ENCODE results near the gene MORN1.
A peak's percentile ranks its signal among the peaks of the same experiment; 100 is the strongest.
"Not testable (repeated sequence)": the region's sequence is repeated elsewhere in the genome, so short reads cannot be mapped to it uniquely, and the experiment has no call there.

The MORN1 gene

DNA sequence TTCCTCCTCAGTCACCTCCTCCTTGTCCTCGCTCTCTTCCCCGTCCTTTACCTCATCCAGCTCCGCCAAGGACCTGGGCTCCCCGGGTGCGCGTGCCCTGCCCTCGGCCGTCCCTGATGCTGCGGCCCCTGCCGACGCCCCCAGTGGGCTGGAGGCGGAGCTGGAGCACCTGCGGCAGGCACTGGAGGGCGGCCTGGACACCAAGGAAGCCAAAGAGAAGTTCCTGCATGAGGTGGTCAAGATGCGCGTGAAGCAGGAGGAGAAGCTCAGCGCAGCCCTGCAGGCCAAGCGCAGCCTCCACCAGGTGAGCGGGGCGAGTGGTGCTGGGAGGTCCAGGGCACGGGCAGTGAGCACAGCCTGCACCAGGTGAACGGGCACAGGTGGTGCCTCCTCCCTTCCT lies 87.1 kb downstream of the MORN1 start:
- no peak for DNase-seq (ENCODE audit: low spot score)

DNA sequence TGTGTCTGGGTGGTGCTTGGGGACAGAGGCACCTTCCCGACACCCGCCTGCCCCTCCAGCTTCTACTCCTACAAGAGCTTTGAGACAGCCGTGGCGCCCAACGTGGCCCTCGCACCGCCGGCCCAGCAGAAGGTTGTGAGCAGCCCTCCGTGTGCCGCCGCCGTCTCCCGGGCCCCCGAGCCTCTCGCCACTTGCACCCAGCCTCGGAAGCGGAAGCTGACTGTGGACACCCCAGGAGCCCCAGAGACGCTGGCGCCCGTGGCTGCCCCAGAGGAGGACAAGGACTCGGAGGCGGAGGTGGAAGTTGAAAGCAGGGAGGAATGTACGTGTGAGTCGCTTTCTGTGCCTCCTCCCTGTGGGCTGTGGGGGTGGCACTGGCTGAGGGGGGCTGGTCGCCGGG lies 87.6 kb downstream of the MORN1 start:
- DNase-seq (ENCODE audit: low spot score): no peak

DNA sequence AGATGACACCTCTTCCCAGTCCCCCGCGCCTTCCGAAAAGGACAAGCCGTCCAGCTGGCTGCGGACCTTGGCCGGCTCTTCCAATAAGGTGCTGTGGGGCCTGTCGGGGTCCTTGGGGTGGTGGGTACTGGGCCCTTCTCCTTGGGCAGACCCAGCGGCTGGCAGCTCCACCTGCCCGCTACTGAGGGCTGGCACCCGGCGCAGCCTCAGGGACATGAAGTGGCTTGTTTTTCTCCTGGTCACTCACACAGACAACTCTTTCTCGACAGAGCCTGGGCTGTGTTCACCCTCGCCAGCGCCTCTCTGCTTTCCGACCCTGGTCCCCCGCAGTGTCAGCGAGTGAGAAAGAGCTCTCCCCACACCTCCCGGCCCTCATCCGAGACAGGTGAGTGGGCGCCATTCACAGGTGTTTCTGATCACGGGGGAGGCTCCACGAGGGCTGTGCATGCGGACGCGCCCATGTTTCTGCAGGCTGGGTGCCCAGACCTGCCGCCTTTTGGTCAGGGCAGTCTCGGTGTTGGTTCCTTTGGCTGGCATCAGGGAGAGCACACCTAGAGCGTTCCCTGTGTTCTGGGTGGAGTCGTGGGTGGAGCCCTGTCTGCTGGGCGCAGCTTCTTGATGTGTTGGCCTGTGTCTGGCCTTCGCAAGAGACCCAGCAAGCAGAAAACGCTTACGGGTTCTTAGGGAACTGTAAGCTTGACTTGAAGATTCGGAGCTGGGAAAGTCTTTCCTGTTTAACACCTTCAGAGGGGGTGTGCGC lies 88.2 kb downstream of the MORN1 start:
- DNase-seq (ENCODE audit: low spot score): no peak

DNA sequence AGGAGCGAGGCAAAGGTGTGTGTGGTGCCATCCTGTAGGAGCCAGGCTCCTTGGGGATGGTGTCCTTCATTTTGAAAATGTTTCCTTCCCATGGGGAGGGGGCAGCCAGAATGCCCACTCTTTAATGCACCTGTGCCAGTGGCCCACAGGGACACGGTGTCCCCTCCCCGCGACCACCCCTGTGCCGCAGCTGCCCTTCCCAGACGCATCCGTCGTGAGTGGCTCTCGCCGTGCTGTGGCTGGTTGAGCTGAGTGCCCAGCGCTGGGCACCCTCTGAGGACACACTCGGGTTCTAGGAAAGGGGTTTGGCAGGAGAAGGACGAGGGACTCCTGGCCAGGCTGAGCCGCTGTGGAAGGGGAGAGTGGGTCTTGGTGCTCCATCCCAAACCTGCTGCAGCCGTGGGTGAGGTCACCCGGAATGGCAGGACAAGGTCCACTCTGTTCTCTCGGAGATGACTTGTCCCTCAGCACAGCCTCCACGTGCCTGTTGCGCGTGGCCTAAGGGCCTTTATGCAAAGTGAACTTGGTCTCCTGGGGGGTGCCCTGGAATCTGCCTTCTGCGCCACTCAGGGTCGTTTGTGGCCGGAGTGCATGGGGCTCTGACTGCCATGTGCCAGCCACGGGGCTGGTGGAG lies 88.9 kb downstream of the MORN1 start:
- DNase-seq (ENCODE audit: low spot score): no peak

DNA sequence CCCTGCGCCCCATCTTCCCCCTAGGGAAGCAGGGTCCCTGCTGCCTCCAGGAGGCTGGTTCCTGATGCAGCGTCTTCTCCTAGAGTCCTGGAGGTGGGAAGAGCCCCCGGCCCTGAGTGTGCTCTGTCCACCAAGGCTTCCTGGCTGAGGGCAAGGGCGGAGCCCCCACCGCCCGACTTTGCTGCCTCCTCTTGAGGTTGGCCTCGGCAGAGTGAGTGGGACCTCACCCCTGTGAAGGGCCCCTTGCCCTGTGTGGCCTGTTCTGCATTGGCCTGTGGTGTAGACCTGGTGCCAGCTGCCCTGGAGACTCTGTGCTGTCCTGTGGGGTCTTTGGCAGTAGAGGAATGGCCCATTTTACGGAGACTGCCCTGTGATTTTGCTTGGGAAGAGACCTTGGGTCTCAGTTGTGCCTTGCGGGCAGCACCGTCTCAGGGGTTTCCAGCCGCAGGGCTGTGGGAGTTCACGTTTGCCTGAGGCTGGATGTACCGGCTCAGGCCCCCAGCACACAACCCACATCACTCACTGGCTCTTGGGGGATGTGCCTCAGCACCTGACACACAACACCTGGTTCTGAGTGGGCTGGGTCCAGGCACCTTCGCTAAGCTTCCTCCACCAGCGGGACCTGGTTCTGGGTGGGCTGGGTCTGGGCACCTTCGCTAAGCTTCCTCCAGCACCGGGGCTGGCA lies 89.6 kb downstream of the MORN1 start:
- DNase-seq (ENCODE audit: low spot score): no peak

DNA sequence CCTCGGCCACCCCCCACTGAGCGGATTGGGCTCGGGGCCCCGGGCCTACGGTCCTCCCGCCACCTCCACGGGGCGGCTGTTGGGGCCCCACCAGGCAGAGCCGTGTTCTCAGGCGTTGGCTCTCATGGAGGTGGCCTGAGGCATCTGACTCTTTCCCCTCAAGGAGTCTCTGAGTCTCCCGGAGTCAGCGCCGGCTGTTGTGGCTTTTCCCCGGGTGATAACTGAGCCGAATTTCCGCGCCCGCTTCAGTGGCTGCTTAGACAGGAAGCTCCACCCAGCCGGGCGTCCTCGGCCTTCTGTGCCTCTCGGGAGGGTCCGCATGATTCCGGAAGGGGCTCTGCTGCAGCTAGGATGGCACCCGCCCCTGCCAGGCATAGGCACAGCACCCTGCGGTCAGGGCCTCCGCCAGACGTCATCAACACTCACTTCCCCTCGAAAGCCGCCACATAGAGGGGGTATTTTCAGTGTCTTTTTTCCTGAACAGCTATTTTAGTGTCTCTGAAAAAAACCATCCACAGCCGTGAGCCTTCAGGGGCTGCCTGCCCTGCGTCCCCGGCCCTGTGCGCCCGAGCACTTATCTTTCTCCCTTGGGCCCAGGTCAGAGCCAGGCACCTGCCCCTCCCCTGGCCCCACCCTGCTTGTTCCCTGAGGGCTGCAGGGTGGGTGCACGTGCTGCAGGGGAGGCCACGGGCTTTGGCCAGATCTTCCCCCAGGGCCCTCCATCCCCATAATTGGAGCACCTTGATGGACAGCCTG lies 90.3 kb downstream of the MORN1 start:
- peak; percentile 64 for DNase-seq (ENCODE audit: low spot score)

DNA sequence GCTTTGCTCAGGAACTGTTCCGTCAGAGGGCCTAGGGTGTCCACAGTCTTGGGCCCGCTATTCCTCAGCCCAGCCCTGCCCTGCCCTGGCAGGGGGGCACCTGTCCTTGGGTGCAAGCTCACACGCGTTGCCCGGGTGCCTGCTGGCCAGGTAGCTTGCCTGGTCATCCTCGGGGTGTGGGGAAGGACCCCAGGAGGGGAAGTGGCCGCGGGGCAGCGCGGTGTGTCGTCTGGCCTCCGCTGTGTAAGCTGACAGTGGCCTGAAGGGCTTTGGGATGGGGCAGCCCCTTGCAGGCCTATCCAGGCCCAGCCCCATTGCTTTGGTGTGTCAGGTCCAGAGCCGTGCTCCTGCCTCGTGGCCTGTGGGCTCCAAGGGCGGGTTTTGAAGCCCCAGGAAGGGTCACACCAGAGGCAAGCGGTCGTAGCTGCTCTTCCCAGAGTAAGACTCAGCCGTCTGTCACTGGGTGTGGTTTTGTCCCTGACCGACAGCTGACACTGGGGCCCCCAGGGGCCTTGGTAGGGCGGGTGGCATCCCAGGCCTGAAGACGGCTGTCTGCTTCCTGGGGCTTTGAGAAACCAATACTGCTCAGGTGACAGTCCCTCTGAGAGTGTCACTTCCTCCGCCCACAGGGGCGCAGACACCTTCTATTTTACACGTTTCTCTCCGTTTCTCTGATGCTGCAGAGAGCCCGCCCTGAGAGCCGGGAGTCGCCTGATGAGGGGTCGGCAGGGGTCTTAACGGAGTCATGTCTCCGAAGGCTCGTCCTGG lies 91.2 kb downstream of the MORN1 start:
- no peak for DNase-seq (ENCODE audit: low spot score)

DNA sequence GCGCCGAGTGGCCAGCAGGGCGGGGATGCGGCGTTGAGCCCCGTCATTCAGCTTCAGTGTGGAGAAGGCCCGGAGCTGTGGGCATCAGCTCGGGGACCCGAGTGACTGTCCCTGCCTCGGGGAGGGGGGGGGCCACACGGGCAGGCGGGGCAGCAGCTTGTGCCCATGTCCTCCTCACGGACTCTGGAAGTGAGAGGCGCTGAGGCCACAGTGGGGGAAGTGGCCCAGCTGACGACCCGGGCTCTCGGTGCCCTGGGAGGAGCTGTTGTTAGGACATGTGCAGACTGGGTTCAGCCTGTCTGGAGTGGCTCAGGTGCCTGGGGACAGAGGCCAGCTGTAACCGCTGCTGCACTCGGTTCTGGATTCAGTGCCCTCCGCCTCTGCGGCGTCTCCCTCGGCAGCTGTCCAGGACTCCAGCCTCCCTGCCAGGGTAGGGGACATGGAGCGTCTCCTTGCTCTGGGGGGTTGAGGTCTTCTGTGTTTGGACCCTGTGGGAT lies 92.2 kb downstream of the MORN1 start:
- no peak for DNase-seq (ENCODE audit: low spot score)

DNA sequence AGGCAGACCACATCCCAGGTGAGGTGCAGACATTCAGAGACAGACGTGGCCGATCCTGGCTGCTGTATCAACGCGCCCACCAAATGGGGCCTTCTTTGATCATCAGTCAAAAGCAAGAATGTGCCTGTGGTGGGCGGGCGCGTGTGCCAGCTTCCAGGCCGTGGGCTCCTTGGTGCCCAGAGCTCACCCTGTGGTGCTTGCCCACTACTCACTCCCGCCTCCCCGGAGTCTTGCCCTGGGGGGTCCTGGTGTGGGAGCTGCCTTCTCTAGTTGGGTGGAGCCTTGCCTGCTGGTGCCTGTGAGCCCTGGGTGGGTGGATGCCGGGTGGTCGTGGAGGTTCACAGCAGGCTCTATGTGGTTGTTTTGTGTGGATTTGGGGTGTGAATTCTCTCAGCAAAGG lies 92.7 kb downstream of the MORN1 start:
- DNase-seq (ENCODE audit: low spot score): no peak

DNA sequence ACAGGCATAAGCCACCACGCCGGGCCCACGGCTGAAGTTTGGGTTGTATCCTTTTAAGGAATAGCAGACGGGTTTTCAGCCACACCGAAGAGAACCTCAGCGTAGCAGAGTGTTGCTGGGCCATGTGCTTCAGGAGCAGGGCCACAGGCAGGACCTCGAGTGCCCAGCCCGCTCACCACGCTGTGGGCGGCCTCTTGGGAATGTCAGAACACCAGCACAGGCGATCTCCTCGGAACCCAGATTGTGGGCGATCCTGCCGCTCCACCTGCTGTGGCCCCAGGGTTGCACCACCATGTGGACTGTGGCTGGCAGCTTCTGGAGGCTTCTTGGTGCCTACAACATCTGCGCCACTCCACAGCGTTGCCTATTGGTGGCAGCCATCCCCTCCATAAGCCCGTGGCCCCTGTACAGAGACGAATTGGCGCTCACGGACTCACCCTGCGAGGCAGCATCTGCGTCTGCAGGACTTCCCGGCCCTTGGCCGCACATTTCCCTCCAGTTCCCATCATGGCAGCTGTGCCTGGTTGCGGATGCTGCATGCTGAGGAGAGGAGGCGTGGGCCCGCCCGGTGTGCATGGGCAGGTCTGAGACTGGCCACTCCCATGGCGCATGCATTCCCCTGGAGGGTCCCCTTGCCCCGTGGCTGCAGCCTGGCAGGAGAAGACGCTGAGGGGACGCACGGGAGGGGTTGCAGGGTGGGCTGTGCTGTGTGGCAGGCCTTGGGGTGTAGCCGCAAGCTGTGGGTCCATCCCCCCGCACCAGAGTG lies 93.9 kb downstream of the MORN1 start:
- no peak for DNase-seq (ENCODE audit: low spot score)

DNA sequence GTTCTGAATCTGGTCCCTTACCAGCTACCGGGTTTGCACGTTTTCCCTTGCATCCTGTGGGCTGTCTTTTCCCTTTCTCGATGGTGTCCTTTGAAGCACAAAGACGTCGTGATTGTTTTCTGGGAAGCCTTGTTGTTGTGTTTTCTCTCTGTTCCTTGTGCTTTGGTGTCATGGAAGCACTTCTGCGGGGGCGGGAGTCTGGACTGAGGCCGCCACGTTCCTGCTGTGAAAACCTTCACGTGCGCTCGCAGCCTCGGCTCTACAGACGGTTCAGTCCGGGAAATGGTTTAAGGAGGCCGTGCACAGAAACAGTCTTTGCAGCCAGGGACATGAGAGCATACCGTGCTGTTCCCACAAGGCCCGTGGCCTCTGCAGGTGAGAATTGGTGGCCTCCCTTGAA lies 94.7 kb downstream of the MORN1 start:
- DNase-seq (ENCODE audit: low spot score): no peak

DNA sequence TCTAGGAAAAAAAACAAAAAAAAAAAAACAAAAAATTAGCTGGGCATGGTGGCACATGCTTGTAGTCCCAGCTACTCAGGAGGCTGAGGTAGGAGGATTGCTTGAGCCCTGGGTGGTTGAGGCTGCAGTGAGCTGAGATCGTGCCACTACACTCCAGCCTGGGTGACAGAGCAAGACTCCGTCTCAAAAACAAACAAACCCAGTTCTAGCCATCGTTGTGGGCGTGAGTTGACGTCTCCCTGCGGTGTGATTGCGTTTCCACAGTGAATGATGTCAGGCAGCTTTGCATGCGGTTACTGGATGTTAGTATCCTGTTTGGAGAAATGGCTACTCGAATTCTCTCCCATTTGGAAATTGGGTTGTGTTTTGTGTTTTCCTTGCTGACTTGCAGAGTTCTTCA lies 95.1 kb downstream of the MORN1 start:
- DNase-seq (ENCODE audit: low spot score): not testable (repeated sequence)

DNA sequence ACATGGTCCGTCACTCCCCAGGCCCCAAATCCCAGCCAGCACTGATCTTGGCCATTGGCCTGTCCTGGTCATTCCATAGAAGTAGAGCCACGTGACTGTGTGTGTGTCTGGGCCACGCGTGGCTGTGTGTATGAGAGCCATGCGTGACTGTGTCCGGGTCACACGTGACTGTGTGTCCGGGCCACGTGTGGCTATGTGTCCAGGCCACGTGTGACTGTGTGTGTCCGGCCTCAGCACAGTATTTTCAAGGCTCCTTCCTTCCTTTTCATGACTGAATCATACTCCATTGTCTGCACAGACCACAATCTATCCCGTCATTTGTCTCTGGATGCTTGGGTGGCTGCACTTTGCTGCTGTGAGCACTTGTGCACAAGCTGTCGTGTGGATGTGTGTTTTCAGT lies 95.8 kb downstream of the MORN1 start:
- DNase-seq (ENCODE audit: low spot score): no peak

DNA sequence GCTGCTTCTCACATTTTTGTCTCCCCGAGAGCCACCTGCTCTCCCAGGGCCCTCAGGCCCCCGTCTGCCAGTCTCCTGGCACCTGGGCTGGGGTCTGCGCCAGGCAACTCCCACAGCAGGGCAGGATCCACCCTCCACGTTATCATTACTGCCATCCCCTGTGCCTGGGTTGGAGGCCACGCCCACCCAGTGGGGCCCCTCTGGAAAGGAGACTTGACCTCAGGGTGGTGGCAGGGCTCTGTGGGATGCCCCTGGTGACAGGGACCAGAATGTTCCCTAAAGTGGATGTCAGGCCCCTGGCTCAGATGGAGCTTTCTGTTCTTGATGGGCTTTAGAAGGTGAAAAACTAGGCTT lies 96.7 kb downstream of the MORN1 start:
- DNase-seq (ENCODE audit: low spot score): no peak

DNA sequence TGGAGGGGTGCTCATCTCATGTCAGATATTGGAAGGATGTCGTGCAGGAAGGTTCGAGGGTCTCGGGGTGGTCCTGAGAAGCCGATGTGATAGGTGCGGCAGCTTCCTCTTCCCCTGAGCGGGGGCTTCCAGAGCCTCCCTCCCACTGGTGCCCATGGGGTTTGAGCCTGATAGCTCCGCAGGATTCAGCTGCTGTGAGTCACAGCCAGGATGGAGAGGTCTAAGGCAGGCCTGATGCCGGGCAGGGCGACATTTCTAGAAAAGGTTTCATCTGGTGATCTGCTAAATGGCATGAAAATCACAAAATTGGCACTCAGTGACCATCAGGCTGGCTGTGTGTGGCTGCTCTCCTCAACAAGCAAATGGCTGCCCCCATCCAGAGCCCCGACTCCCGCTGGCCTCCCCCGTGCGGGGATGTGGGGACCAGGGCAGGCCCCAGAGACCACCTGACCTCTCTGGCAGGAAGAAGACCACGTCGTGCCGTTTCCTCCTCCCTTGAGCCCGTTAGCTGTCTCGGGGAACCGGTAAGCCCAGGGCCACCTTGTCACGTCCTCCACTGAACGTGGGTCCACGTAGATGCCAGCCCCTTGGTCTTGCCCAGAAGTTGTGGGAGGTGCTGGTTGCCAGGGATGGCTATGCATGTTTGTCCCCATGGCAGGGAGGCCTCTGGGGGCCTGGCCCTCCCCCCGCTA lies 97.2 kb downstream of the MORN1 start:
- no peak for DNase-seq (ENCODE audit: low spot score)

DNA sequence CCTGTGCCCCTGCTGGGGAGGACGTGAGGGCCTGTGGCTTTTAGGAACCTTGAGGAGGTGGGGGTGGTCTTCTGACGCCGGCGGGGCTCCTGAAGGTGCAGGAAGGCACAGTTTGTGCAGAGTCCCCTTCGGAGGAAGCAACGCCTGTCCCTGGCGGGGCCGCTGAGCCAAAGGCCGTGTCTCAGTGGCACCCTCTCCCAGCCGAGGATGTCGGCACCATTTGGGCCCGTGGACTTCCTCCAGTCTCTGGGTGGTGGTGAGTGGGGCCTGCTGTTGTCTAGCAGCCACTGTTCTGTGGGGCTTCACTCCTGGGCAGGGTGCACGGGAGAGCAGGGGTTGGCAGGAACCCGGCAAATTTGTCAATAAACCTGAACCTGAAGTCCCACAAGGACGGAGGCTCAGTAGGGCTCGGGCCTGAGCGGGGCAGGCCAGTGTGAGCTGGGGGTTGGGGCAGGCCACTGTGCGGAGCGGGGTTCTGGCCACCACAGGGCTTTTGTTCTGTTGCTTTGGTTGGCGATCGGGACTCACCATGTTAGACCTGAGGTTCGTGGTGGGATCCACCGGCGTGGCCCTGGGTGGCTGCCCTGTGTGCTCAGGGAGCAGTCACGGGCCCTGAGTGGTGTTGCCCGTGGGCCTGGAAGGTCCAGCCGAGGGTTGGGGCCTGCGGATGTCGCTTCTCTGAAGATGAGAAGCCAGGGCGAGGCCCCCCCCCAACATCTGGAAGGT lies 98.5 kb downstream of the MORN1 start:
- no peak for DNase-seq (ENCODE audit: low spot score)

DNA sequence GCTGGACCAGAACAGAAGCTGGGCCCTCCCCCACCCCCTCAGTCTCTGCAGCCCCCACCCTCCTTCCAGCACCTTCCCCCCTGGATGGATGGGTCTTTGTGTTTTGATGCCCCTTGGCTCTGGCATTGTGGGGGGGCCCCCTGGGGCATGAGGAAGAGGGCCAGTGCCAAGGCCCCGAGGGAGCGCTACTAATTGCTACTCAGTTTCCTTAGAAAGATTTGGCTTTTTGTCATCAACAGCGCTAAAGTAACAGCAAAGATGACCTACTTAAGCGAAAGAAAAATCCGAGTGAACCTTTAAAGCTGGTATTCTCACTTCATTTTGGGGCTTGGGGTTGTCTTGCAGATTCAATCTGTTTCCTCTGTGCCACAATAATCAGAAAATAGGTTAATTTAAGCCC lies 99.8 kb downstream of the MORN1 start:
- DNase-seq (ENCODE audit: low spot score): no peak

DNA sequence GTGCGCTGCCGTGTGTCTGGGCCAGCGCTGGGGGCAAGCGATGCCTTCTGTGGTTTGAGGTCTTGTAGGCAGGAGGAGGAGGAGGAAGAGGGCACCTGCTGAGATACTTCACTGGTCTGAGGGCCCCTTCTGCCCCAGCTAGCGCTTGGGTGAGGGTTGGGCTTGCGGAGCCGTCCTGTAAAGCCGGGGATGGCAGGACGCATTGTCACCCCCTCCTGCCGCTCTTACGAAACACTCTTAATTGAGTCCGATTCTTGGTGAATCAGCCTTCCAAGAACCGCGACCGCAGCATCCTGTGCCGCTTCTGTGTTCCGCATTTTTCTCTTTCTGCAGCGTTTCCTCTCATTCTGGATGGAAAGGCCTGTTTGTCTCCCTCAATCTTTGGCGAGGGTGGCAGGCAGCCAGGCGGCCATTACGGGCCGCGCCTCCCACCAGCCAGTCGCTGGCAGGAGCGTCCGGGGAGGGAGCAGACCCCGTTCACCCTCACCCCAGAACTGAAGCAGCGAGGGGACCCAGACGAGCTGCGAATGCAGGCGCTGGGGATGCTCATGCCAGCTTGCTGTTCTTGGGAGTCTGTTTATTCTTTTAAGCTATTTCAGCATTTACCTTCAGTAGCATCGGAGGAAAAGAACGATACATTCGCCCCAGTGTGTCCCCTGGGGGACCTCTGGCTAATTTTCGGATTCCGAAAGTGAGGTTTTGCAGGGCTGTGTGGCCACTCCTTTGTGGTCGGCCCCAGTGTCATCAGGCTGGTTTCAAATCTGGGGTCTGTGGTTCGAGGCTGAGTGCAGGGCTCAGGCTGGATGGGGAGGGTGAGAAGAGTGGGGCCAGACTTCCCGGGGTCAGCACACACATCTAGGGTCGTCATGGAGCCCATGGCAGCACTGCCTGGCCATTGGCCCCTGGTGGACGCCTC lies 100.5 kb downstream of the MORN1 start:
- DNase-seq (ENCODE audit: low spot score): peak; percentile 85

DNA sequence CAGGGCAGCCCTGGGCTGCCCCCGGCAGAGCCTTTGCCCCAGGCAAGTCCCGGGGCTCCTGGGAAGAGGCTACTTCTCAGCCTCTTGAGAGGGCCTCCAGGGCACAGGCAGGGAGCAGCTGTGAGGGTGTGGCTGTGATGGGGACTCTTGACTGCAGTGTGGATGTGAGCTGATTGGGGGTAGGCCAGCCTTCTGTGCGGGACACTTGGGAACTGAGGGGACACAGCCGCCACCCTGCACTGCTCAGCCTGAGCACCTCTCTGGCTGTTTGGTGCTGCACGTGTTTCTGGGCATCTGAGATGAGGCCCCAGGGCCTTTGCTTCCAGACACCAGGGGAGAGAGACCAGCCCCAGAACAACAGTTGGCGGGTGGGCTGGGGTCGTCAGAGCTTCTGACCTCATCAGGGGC lies 101.2 kb downstream of the MORN1 start:
- DNase-seq (ENCODE audit: low spot score): no peak
